AG04449 (cell line): ENCODE results near the gene COBL.

ENCODE experiments used
- CTCF ChIA-PET: fragments of 350-600 bp; formaldehyde crosslinking; extraction: SDS; loops from one replicate; lab custom pipeline; 2021; ENCODE audit warnings: antibody characterized with exemption; lab: Yijun Ruan, JAX
- POLR2A ChIA-PET: fragments of 400-600, 350-600 bp; formaldehyde crosslinking; extraction: SDS; loops from one replicate; lab custom pipeline; 2020; ENCODE audit warnings: antibody characterized with exemption, inconsistent platforms; lab: Yijun Ruan, JAX
- DNase-seq: peaks from one replicate; pipeline ENCODE4 v3.0.0-alpha.2; 2010; ENCODE audit warnings: low read depth, low spot score
- H3K4me3 ChIP-seq: 2 replicates; pipeline ENCODE4 v1.5.1; 2011; ENCODE audit warnings: low read depth, mild to moderate bottlenecking, control low read depth, low read length
- TF ChIP-seq, protein P1 (sequence below): IDR thresholded peaks from one replicate; pipeline ENCODE4 v1.5.1; 2011; ENCODE audit warnings: mild to moderate bottlenecking, moderate library complexity, low read length, control low read depth, inconsistent platforms; ENCODE audit not compliant: insufficient read depth; ENCODE audit errors: missing control alignments

COBL gene

GRCh38 chr7:51134013-51134441 is 182.6 kb downstream of the COBL start:
- CTCF ChIA-PET = no interaction called here

DNA sequence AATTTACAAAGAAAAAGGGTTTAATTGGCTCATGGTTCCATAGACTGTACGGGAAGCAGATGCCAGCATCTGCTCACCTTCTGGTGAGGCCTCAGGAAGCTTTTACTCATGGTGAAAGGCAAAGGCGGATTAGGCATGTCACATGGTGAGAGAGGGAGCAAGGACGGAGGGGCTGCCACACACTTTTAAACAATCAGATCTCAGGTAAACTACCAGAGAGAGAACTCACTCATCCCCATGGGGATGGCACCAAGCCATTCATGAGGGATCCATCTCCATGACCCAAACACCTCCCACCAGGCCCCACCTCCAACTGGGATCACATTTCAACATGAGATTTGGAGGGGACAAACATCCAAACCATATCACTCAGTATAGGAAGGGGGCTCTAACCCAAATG is 183.9 kb downstream of the COBL start:
- ChIA-PET CTCF (interaction anchor here (0.9 to 3.2 kb wide), 2 partner anchors 8 to 29 kb away, joined by 3 to 14 read pairs; no protein-coding TSS in a partner anchor), POLR2A (no interaction called here)
- TF ChIP-seq, protein P1, sequence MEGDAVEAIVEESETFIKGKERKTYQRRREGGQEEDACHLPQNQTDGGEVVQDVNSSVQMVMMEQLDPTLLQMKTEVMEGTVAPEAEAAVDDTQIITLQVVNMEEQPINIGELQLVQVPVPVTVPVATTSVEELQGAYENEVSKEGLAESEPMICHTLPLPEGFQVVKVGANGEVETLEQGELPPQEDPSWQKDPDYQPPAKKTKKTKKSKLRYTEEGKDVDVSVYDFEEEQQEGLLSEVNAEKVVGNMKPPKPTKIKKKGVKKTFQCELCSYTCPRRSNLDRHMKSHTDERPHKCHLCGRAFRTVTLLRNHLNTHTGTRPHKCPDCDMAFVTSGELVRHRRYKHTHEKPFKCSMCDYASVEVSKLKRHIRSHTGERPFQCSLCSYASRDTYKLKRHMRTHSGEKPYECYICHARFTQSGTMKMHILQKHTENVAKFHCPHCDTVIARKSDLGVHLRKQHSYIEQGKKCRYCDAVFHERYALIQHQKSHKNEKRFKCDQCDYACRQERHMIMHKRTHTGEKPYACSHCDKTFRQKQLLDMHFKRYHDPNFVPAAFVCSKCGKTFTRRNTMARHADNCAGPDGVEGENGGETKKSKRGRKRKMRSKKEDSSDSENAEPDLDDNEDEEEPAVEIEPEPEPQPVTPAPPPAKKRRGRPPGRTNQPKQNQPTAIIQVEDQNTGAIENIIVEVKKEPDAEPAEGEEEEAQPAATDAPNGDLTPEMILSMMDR = no peak
- DNase-seq = no peak
- no peak overlapping the region for H3K4me3 ChIP-seq

More at GRCh38 chr7:51134013-51134441, 182.6 kb downstream of the COBL start:
- no peak overlapping the region for H3K4me3 ChIP-seq
- POLR2A ChIA-PET = no interaction called here
- TF ChIP-seq, protein P1 = no peak
- no peak for DNase-seq

- TF ChIP-seq, protein P1 = no peak
- ChIA-PET POLR2A (no interaction called here), CTCF (no interaction called here)
- no peak for DNase-seq
- no peak overlapping the region for H3K4me3 ChIP-seq
These were observed 186.8 kb downstream of the COBL start for GRCh38 chr7:51129527-51130472.

DNA sequence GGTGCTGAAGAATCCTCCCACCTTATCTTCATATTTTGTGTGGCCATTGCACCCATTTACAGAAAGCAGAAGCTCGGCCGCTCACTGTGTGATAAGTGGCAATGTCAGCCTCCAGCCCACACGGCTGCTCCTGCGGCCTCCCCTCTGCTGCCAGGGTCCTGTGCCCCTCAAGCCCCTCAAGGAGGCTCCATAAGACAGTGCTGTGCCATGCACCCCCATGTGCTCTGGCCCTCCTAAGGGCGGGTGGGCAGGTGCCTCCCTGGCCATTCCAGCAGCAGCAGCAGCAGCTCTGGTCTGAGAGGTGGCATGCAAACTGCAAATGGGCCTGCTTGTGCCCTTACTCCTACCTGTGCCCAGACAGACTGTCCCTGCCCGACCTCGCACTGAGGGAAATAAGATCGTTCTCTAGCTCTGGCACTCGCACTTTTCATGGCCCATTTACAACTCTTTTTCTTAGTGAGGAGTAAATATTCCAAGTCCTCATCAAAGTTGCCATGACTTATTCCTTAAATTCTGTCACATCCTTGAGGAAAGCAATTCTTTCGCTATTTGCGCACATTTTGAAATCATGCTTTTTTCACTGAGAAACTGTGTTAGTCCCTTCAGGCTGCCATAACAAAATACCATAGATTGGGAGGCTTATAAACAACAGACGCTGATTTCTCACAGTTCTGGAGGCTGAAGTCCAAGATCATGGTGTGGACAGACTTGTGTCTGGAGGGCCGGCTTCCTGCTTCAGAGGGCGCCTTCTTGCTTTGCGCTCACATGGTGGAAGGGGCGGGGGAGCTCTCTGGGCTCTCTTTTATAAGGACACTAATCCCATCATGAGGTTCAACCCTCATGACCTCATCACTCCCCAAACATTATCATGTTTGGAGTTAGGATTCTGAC is 187.8 kb downstream of the COBL start:
- ChIA-PET POLR2A (no interaction called here), CTCF (interaction anchor here (4.5 kb wide), 1 partner anchor 12 kb away, joined by 34 read pairs; no protein-coding TSS in a partner anchor)
- DNase-seq = no peak
- TF ChIP-seq, protein P1 = no peak
- H3K4me3 ChIP-seq = no peak overlapping the region

DNA sequence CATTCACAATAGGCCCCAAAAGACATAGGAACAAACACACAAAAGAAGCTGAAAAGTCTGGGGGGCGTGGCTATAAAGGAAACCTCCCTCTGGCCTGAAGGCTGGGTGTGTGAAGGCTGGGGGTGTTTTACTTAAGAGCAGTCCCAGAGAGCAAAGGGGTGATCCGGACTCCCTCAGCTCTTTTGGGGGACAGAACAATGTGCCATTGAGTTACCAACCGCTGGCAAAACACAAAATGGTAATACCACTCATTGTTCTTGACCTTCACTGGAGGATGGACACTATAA is 189.0 kb downstream of the COBL start:
- H3K4me3 ChIP-seq = no peak overlapping the region
- DNase-seq = no peak
- POLR2A ChIA-PET = no interaction called here
- TF ChIP-seq, protein P1 = no peak
- CTCF ChIA-PET = interaction anchor here (1.0 to 4.5 kb wide), 3 partner anchors 13 to 659 kb away, joined by 3 to 34 read pairs (median 6); no protein-coding TSS in a partner anchor
